Measurements from ENCODE around the gene SLC35F1.

GRCh38 chr6:118092086-118092485 is 185.0 kb downstream of the SLC35F1 start:
- TF ChIP-seq MAX (IDR thresholded peaks at IDR 0.05; ENCODE audit: insufficient read depth, insufficient read length) = no peak
- no peak for TF ChIP-seq MYC (IDR thresholded peaks at IDR 0.05; ENCODE audit: low read depth, low read length)

Data from endothelial cell of umbilical vein (primary cell).